ENCODE measurements around the gene WHRN. TPM values are rescaled to one million over a fixed set of nuclear protein-coding genes. Genes with fewer than 3 reads are reported as not detected.

The WHRN gene
- total and polyA plus RNA-seq, 2 of the 8 experiments (the other 6 are each of a cell fraction or from before 2014, with no cell fraction given): 4.4 to 7.7 TPM

DNA sequence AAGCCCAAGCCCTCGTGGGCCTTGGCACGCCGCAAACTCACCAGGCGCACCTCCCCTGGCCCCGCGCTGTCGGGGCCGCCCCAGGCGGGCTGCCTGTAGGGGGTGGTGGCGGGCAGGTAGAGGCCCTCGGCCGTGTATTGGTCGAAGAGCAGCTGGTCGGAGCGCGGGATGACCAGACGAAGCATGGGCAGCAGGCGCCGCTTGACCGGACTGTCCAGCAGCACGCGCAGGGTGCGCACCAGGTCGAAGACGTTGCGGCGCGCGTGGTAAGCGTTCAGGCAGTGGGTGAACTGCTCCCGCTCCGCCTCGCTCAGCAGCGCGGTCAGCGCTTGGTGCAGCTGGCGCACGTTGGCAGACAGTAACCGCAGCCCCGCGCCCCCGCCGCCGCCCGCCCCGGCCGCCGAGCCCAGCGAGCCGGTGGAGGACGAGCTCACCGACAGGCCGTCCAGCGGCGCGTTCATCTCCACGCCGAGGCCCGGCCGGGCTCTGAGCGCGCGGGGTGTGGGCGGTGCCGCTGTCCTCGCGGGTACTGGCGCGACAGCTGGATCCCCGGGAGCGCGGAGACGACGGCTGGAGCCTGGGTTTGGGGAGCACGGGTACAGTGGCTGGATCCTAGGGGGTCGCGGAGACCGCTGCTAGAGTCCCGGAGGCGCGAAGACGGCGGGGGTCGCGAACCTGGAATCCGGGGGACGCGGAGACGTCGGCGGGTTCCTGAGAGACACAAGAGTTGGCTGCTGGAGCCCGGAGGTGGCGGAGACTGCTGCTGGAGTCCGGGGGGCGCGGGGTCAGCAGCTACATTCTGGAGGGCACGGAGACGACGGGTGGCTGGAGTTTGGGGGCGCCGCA lies 709 bp downstream of the WHRN start:
- no peak overlapping the region for H2BK5ac ChIP-seq (ENCODE audit: low read depth, low read length)
- peak overlapping the region; percentile 11; the same call in 1 of the 2 replicates for H2AFZ ChIP-seq (ENCODE audit: low read length)
- H3K27ac ChIP-seq (ENCODE audit: low read depth, low read length): no peak overlapping the region
- H4K8ac ChIP-seq (ENCODE audit: extremely low read depth, insufficient read depth, low read length): peak overlapping the region; percentile 63; the same call in 1 of the 2 replicates
- peak in 1 of 2 experiments; percentile 82 for DNase-seq (ENCODE audit: low read depth in 1 of 2, low spot score in 2 of 2)
- H3K9me3 ChIP-seq (ENCODE audit: insufficient read depth in 2 of 2, low read depth in 1 of 2, low read length in 1 of 2): no peaks in the 10 kb centered on the region
- no peak overlapping the region for H3K56ac ChIP-seq (replicated peaks; ENCODE audit: insufficient read length, low read depth, low read length)
- peak overlapping the region in 3 of 4 experiments; percentile 22 to 36 (median 34); a peak in 5 of 7 replicates for H3K9ac ChIP-seq (replicated peaks in 1 of 4; ENCODE audit: extremely low read depth in 1 of 4, low read depth in 3 of 4, low read length in 3 of 4)
- H4K91ac ChIP-seq (replicated peaks; ENCODE audit: insufficient read length, low read length): no peak overlapping the region
- peak overlapping the region; percentile 69; the same call in 1 of the 2 replicates for H2BK12ac ChIP-seq (ENCODE audit: low read depth, low read length)
- H4K20me1 ChIP-seq (replicated peaks in 1 of 2; ENCODE audit: control insufficient read depth in 1 of 2, insufficient read depth in 2 of 2, low read length in 2 of 2): no peaks in the 10 kb centered on the region
- WGBS, 2 experiments (ENCODE audit: extremely low coverage in 1 of 2, insufficient coverage in 1 of 2, insufficient read length in 1 of 2, insufficient replicate concordance in 2 of 2, low coverage in 1 of 2, low lambda C conversion rate in 2 of 2, missing lambda C conversion rate in 1 of 2): 4% methylated on average over 40 of the region's 101 CpGs; no CpG with 5 or more reads in 1 of the 2 experiments
- H3K79me2 ChIP-seq (ENCODE audit: control insufficient read depth in 1 of 2, insufficient read depth in 2 of 2, low read length in 2 of 2): no peaks in the 10 kb centered on the region
- no peak overlapping the region for H3K4ac ChIP-seq (replicated peaks; ENCODE audit: insufficient read length, low read depth, low read length)
- H2BK20ac ChIP-seq (ENCODE audit: low read length): no peak overlapping the region
- H4K5ac ChIP-seq (ENCODE audit: insufficient read length, low read depth, low read length): no peak overlapping the region
- H2BK15ac ChIP-seq (ENCODE audit: low read length): 0 out of 2 replicates have a peak overlapping the region, but pooled peaks have one; percentile 48
- H3K23me2 ChIP-seq (ENCODE audit: low read depth, low read length): peaks cover 14% of the 10 kb centered on the region; the same call in 1 of the 2 replicates
- ChIA-PET CTCF (ENCODE audit: partially characterized antibody) (interaction anchor here (0.5 to 10.1 kb wide), 33 partner anchors 10 to 177 kb away, joined by 3 to 97 read pairs (median 3); partner anchors contain the start of gene ATP6V1G1), POLR2A (ENCODE audit: partially characterized antibody) (interaction anchor here (0.6 to 2.9 kb wide), 7 partner anchors 13 to 107 kb away, joined by 3 to 13 read pairs (median 4); partner anchors contain the start of genes ATP6V1G1 and TMEM268)
- H3K4me2 ChIP-seq (ENCODE audit: insufficient read depth in 1 of 2, low read depth in 2 of 2, low read length in 2 of 2): peak overlapping the region; percentile 67 to 91
- no peak overlapping the region for H2AK5ac ChIP-seq (ENCODE audit: low read depth, low read length)
- no peaks in the 10 kb centered on the region for H3K79me1 ChIP-seq (ENCODE audit: low read depth, low read length)
- H3K4me3 ChIP-seq (ENCODE audit: extremely low read depth in 1 of 4, insufficient read depth in 2 of 4, low read depth in 3 of 4, low read length in 4 of 4): peak overlapping the region; percentile 62 to 68 (median 66)
- H3K18ac ChIP-seq (ENCODE audit: extremely low read depth, low read length): no peak overlapping the region; the same call in 1 of the 2 replicates
- no peaks in the 10 kb centered on the region for H3K36me3 ChIP-seq (ENCODE audit: control insufficient read depth in 2 of 4, insufficient read depth in 4 of 4, low read length in 3 of 4)
- no peak overlapping the region for H3K14ac ChIP-seq (ENCODE audit: insufficient read length)
- peaks cover 10 to 22% (median 16%) of the 10 kb centered on the region in 4 experiments for H3K4me1 ChIP-seq (replicated peaks in 1 of 4; ENCODE audit: control insufficient read depth in 3 of 4, insufficient read depth in 4 of 4, low read length in 3 of 4)
- peaks cover 2 to 14% (median 8%) of the 10 kb centered on the region in 4 experiments; a peak in 6 of 7 replicates for H3K27me3 ChIP-seq (replicated peaks in 1 of 4; ENCODE audit: control insufficient read depth in 3 of 4, extremely low read depth in 1 of 4, insufficient read depth in 3 of 4, low read length in 3 of 4)
- H3K23ac ChIP-seq (ENCODE audit: insufficient read length): no peak overlapping the region
- H2BK120ac ChIP-seq (replicated peaks; ENCODE audit: low read depth, low read length): no peak overlapping the region
- no peak for FAIRE-seq
- TF ChIP-seq SP4 (IDR thresholded peaks at IDR 0.05; ENCODE audit: low read length): no peak
- no peak for TF ChIP-seq SAP30 (IDR thresholded peaks at IDR 0.05; ENCODE audit: insufficient read depth, insufficient replicate concordance, low read length)
- peak; percentile 41; the same call in 1 of the 2 replicates for TF ChIP-seq SUZ12 (IDR thresholded peaks at IDR 0.05; ENCODE audit: low read length)
- peak; percentile 51 to 62 for TF ChIP-seq RAD21 (IDR thresholded peaks at IDR 0.05 in 1 of 2, conservative IDR thresholded peaks at IDR 0.05 in 1 of 2; ENCODE audit: low read depth in 2 of 2, low read length in 2 of 2)
- peak; percentile 52 for TF ChIP-seq EZH2 (IDR thresholded peaks at IDR 0.05; ENCODE audit: low read depth, low read length, severe bottlenecking)
- TF ChIP-seq TCF12 (IDR thresholded peaks at IDR 0.05; ENCODE audit: low read depth, low read length): no peak
- peak; percentile 89 for TF ChIP-seq KDM4A (IDR thresholded peaks at IDR 0.05; ENCODE audit: low read depth, low read length, severe bottlenecking)
- no peak for TF ChIP-seq POU5F1 (IDR thresholded peaks at IDR 0.05; ENCODE audit: low read depth, low read length)
- no peak for TF ChIP-seq JUND (IDR thresholded peaks at IDR 0.05; ENCODE audit: low read length)
- no peak for TF ChIP-seq SP1 (IDR thresholded peaks at IDR 0.05; ENCODE audit: low read depth, low read length)
- no peak for TF ChIP-seq CEBPB (IDR thresholded peaks at IDR 0.05; ENCODE audit: low read depth, low read length)

Measured in H1 (cell line).